Measurements from ENCODE around the gene FBXL3.

DNA sequence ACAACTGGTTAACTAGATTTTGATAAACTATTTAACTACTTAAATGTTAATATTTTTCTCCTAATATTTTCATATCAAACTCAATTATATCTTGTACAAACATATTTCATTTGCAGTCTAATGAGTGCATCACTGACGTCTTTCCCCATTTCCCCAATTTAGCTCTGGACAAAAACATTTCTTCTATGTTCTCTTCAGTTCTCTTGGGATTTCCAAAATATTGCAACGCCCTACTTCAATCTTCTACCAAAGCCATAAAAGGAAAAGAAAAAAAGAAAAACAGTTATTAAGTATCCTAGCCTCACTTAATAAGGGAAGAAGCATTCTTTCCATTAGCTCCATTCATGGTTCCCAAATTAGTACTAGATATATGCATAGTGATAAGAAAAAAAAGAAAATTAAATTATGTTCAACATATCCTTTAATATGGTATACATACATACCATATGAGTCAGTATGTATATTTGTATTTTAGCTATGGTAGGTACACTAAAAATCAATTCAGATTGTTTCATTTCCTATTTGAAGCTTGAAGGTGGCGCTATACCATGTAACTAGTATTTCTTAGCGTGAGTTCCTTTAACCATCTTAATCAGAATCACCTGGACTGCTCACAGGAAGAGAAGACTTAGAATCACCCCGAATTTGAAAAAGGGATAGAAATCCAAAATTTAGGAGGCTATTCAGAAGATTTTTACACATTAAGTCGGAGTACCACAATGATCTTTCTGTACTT, 9.9 kb downstream of the FBXL3 start:
- TF ChIP-seq, protein P1, sequence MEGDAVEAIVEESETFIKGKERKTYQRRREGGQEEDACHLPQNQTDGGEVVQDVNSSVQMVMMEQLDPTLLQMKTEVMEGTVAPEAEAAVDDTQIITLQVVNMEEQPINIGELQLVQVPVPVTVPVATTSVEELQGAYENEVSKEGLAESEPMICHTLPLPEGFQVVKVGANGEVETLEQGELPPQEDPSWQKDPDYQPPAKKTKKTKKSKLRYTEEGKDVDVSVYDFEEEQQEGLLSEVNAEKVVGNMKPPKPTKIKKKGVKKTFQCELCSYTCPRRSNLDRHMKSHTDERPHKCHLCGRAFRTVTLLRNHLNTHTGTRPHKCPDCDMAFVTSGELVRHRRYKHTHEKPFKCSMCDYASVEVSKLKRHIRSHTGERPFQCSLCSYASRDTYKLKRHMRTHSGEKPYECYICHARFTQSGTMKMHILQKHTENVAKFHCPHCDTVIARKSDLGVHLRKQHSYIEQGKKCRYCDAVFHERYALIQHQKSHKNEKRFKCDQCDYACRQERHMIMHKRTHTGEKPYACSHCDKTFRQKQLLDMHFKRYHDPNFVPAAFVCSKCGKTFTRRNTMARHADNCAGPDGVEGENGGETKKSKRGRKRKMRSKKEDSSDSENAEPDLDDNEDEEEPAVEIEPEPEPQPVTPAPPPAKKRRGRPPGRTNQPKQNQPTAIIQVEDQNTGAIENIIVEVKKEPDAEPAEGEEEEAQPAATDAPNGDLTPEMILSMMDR (IDR thresholded peaks at IDR 0.05), result no peak
- TF ChIP-seq POLR2A (IDR thresholded peaks at IDR 0.05), result no peak
